ENCODE results near the gene KRT86.
A peak's percentile ranks its signal among the peaks of the same experiment; 100 is the strongest.

Gene KRT86

DNA sequence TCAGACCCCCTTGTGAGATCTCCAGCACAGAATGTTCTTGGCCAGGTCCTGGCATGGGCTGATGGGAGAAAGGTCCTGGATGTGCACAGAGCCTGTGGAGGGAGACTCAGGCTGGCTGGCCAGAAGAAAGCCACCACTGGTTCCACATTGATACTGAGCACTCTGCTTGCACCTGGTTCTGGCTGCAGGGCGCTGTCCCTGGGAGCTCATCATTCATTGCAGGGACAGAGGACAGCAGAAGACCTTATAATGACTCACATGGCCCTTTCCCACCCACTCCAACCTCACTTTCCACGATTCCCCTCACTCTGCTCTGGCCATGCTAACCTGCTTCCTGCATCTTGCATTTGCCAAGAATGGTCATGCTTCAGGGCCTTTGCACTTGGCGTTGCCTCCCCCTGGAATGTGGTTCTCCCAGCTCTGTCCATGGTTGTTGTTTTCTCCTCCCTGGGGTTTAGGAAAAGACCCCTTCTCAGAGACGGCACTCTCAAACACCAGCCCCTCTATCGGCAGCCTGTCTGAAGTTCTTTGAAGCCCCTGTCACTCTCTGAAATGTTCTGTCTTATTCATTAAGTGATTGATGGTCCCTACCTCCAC lies 31.1 kb upstream of the KRT86 start:
- no peak overlapping the region for H3K4me3 ChIP-seq (ENCODE audit: low read length)
- H3K9me2 ChIP-seq (replicated peaks; ENCODE audit: control insufficient read depth, low read length) = no peaks in the 10 kb centered on the region
- H3K4me1 ChIP-seq (ENCODE audit: control insufficient read depth, low read length) = peaks cover 8% of the 10 kb centered on the region
- no peaks in the 10 kb centered on the region for H3K79me2 ChIP-seq (ENCODE audit: control insufficient read depth, low read length)
- H3F3A ChIP-seq (ENCODE audit: control insufficient read depth, insufficient read depth) = no peaks in the 10 kb centered on the region
- TF ChIP-seq, protein P1, sequence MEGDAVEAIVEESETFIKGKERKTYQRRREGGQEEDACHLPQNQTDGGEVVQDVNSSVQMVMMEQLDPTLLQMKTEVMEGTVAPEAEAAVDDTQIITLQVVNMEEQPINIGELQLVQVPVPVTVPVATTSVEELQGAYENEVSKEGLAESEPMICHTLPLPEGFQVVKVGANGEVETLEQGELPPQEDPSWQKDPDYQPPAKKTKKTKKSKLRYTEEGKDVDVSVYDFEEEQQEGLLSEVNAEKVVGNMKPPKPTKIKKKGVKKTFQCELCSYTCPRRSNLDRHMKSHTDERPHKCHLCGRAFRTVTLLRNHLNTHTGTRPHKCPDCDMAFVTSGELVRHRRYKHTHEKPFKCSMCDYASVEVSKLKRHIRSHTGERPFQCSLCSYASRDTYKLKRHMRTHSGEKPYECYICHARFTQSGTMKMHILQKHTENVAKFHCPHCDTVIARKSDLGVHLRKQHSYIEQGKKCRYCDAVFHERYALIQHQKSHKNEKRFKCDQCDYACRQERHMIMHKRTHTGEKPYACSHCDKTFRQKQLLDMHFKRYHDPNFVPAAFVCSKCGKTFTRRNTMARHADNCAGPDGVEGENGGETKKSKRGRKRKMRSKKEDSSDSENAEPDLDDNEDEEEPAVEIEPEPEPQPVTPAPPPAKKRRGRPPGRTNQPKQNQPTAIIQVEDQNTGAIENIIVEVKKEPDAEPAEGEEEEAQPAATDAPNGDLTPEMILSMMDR (IDR thresholded peaks at IDR 0.05; ENCODE audit: low read depth, low read length, poor library complexity, severe bottlenecking) = no peak
- no peak for TF ChIP-seq EZH2phosphoT487 (IDR thresholded peaks at IDR 0.05; ENCODE audit: borderline replicate concordance, low read length)
- H3K36me3 ChIP-seq (ENCODE audit: control insufficient read depth, low read length) = no peaks in the 10 kb centered on the region
- H4K20me1 ChIP-seq (ENCODE audit: control insufficient read depth, insufficient read depth, low read depth, low read length) = no peaks in the 10 kb centered on the region
- H3K4me2 ChIP-seq (ENCODE audit: low read length) = peak overlapping the region; percentile 8; the same call in 1 of the 2 replicates
- H3K27ac ChIP-seq (ENCODE audit: low read depth, low read length) = no peak overlapping the region
- H3K9me3 ChIP-seq (ENCODE audit: control insufficient read depth, insufficient read depth, low read length) = no peaks in the 10 kb centered on the region
- peaks cover 2% of the 10 kb centered on the region; the same call in 1 of the 2 replicates for H3K27me3 ChIP-seq (ENCODE audit: control insufficient read depth, low read length)

DNA sequence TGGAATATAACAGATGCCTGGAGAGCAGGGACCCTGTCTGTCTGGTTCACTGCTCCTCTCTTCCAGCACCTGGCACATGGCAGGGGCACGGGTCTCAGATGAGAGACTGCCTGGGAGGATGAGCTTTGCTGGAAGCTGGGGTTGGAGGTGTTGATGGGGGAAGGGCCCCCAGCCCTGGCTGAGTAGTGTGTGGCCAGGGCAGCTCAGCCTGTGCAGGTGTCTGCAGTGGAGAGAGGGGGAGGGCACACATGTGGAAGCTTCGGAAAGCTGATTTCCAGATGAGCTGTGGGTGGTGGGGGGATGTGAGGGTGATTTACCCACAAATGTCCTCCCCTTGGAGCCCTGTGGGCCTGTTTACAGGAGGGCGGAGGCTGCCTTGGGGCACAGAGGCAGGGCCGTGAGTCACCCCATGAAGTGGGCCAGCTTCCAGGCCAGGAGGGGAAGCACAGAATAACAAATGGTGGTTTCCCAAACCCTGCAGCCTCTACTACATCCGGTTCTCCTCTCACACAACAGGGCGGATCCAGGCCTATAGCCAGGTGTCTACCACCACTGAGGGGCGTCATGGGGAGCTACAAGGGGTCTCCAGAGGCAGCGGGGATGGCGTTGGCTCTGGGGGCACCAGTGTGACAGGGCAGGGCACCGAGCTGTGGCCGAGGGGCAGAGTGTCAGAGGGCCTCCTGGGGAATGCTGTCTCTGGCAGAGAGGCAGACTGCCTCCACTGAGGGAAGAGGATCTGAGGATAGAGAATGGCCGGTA lies 30.4 kb upstream of the KRT86 start:
- H4K20me1 ChIP-seq (ENCODE audit: control insufficient read depth, insufficient read depth, low read depth, low read length) = no peaks in the 10 kb centered on the region
- TF ChIP-seq EZH2phosphoT487 (IDR thresholded peaks at IDR 0.05; ENCODE audit: borderline replicate concordance, low read length) = no peak
- TF ChIP-seq, protein P1 (IDR thresholded peaks at IDR 0.05; ENCODE audit: low read depth, low read length, poor library complexity, severe bottlenecking) = no peak
- peak overlapping the region; percentile 8; the same call in 1 of the 2 replicates for H3K4me2 ChIP-seq (ENCODE audit: low read length)
- peaks cover 8% of the 10 kb centered on the region for H3K4me1 ChIP-seq (ENCODE audit: control insufficient read depth, low read length)
- no peaks in the 10 kb centered on the region for H3K9me3 ChIP-seq (ENCODE audit: control insufficient read depth, insufficient read depth, low read length)
- H3K4me3 ChIP-seq (ENCODE audit: low read length) = no peak overlapping the region
- no peaks in the 10 kb centered on the region for H3F3A ChIP-seq (ENCODE audit: control insufficient read depth, insufficient read depth)
- H3K36me3 ChIP-seq (ENCODE audit: control insufficient read depth, low read length) = no peaks in the 10 kb centered on the region
- H3K27ac ChIP-seq (ENCODE audit: low read depth, low read length) = no peak overlapping the region
- peaks cover 2% of the 10 kb centered on the region; the same call in 1 of the 2 replicates for H3K27me3 ChIP-seq (ENCODE audit: control insufficient read depth, low read length)
- no peaks in the 10 kb centered on the region for H3K79me2 ChIP-seq (ENCODE audit: control insufficient read depth, low read length)
- H3K9me2 ChIP-seq (replicated peaks; ENCODE audit: control insufficient read depth, low read length) = no peaks in the 10 kb centered on the region

DNA sequence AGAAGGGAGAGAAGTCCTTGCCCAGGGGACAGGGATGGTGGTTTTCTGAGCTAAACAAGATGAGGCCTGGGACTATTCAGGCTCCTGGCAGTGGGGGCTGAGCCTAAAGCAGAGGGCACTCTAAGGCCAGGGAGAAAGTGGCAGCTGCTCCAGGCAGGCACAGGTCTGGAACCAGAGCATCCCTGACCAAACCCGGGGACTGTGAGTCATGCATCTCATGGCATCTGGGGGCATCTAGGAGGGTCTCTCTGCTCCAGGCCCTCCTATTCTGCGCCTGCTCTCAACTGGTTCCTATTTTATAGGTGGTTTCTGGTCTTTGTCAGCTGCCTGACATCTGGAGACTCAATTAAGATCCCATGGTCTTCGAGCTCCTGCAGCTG lies 29.8 kb upstream of the KRT86 start:
- Histone ChIP-seq H3K9me2 (replicated peaks; ENCODE audit: control insufficient read depth, low read length) (no peaks in the 10 kb centered on the region), H3K36me3 (ENCODE audit: control insufficient read depth, low read length) (no peaks in the 10 kb centered on the region), H4K20me1 (ENCODE audit: control insufficient read depth, insufficient read depth, low read depth, low read length) (no peaks in the 10 kb centered on the region), H3K4me3 (ENCODE audit: low read length) (no peak overlapping the region), H3K4me2 (ENCODE audit: low read length) (no peak overlapping the region), H3F3A (ENCODE audit: control insufficient read depth, insufficient read depth) (no peaks in the 10 kb centered on the region), H3K27me3 (ENCODE audit: control insufficient read depth, low read length) (peaks cover 2% of the 10 kb centered on the region; the same call in 1 of the 2 replicates), H3K27ac (ENCODE audit: low read depth, low read length) (no peak overlapping the region), H3K4me1 (ENCODE audit: control insufficient read depth, low read length) (peaks cover 8% of the 10 kb centered on the region), H3K9me3 (ENCODE audit: control insufficient read depth, insufficient read depth, low read length) (no peaks in the 10 kb centered on the region), H3K79me2 (ENCODE audit: control insufficient read depth, low read length) (no peaks in the 10 kb centered on the region)
- no peak for TF ChIP-seq EZH2phosphoT487 (IDR thresholded peaks at IDR 0.05; ENCODE audit: borderline replicate concordance, low read length)
- TF ChIP-seq, protein P1 (IDR thresholded peaks at IDR 0.05; ENCODE audit: low read depth, low read length, poor library complexity, severe bottlenecking) = no peak
